Bronchial epithelial cell (primary cell): ENCODE data around the gene PRRC2B. TPM values are rescaled to one million over a fixed set of nuclear protein-coding genes. Genes with fewer than 3 reads are reported as not detected.

ENCODE experiments used
- DNase-seq: peaks from one replicate; pipeline ENCODE4 v3.0.0-alpha.2; 2010; ENCODE audit warnings: low read depth
- FAIRE-seq: peaks from 2 replicates; lab custom pipeline; 2011; peaks lifted over from hg19 to GRCh38; lab: Jason Lieb, UNC
- H3K27me3 ChIP-seq: 2 replicates; pipeline ENCODE4 v1.5.1; 2011; ENCODE audit warnings: low read length; ENCODE audit not compliant: control insufficient read depth, insufficient read depth
- H3K36me3 ChIP-seq: 2 replicates; pipeline ENCODE4 v1.5.1; 2011; ENCODE audit warnings: low read length; ENCODE audit not compliant: control insufficient read depth, insufficient read depth
- H3K4me3 ChIP-seq: 2 replicates; pipeline ENCODE4 v1.5.1; 2011; ENCODE audit warnings: mild to moderate bottlenecking, low read depth, low read length, control low read depth
- CTCF ChIP-seq: IDR thresholded peaks from 2 replicates; pipeline ENCODE4 v1.5.1; 2011; ENCODE audit warnings: mild to moderate bottlenecking, moderate library complexity, low read length, control low read depth, inconsistent platforms; ENCODE audit not compliant: insufficient read depth, severe bottlenecking
- total RNA-seq: library from RNA; depleted of rRNA; stranded (reverse); fragments of >200 nt; gene quantifications from 2 replicates; pipeline ENCODE4 v1.2.1, GENCODE V29; 2014

Gene PRRC2B
- total RNA-seq, 1 donor from 2014 or later = 20.0 TPM

- peaks cover 69% of the 10 kb centered on the region for H3K36me3 ChIP-seq
Observed at GRCh38 chr9:131483319-131484050, 89.6 kb downstream of the PRRC2B start.

GRCh38 chr9:131484051-131484445 is 90.2 kb downstream of the PRRC2B start:
- H3K27me3 ChIP-seq = no peaks in the 10 kb centered on the region
- TF ChIP-seq CTCF = no peak
- no peak for DNase-seq
- no peak overlapping the region for H3K4me3 ChIP-seq
- no peak for FAIRE-seq
- H3K36me3 ChIP-seq = peaks cover 68% of the 10 kb centered on the region

More at GRCh38 chr9:131483319-131484050, 89.6 kb downstream of the PRRC2B start:
- Histone ChIP-seq H3K27me3 (no peaks in the 10 kb centered on the region), H3K4me3 (no peak overlapping the region)
- no peak for TF ChIP-seq CTCF
- DNase-seq (no peak), FAIRE-seq (no peak)

- FAIRE-seq = no peak
- Histone ChIP-seq H3K27me3 (no peaks in the 10 kb centered on the region), H3K36me3 (peaks cover 66% of the 10 kb centered on the region), H3K4me3 (no peak overlapping the region)
- no peak for TF ChIP-seq CTCF
- DNase-seq = no peak
Observed at GRCh38 chr9:131484560-131485185, 90.8 kb downstream of the PRRC2B start.

- FAIRE-seq = no peak
- no peak for TF ChIP-seq CTCF
- H3K4me3 ChIP-seq = no peak overlapping the region
- no peaks in the 10 kb centered on the region for H3K27me3 ChIP-seq
- peaks cover 63% of the 10 kb centered on the region for H3K36me3 ChIP-seq
- DNase-seq = no peak
Observed at GRCh38 chr9:131485206-131485605, 91.3 kb downstream of the PRRC2B start.

GRCh38 chr9:131485728-131486422 is 92.0 kb downstream of the PRRC2B start:
- no peak for FAIRE-seq
- Histone ChIP-seq H3K36me3 (peaks cover 67% of the 10 kb centered on the region), H3K27me3 (no peaks in the 10 kb centered on the region), H3K4me3 (no peak overlapping the region)
- no peak for TF ChIP-seq CTCF
- no peak for DNase-seq
